Tongue (tissue), 2 donors: ENCODE measurements around the gene GALNTL6. TPM values are rescaled to one million over a fixed set of nuclear protein-coding genes. Genes with fewer than 3 reads are reported as not detected.

Source experiments
- DNase-seq: peaks from one replicate; pipeline ENCODE4 v3.0.0-alpha.2; 2015
- total RNA-seq: library from RNA; depleted of rRNA; stranded (reverse); fragments of >200 nt; gene quantifications from one replicate; pipeline ENCODE4 v1.2.3, GENCODE V29; 2014

The GALNTL6 gene
- total RNA-seq, 1 donor from 2014 or later = 0.62 TPM

- no peak for DNase-seq
Measured at GRCh38 chr4:172009446-172010230, 196.4 kb downstream of the GALNTL6 start.

DNA sequence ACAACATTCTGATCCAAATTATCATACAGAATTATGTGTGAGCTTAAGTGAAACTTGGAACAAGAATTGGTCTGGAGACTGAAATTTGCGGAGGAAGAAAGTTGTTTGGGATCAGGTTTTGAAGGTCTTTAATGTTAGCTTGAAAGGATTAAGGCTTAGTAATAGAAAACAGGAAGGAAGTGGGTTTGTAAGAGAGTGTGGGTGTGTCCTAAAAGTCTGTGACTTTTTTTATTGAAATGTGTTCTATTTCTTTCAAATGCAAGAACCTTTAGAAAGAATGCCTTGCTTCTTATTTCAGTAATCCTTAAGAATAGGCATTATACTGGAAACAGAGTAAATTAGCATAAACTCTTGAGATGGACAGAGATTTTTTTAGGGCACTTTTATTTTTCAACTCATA lies 198.0 kb downstream of the GALNTL6 start:
- DNase-seq = no peak

- no peak for DNase-seq
Measured at GRCh38 chr4:172018358-172018757, 205.2 kb downstream of the GALNTL6 start.

DNA sequence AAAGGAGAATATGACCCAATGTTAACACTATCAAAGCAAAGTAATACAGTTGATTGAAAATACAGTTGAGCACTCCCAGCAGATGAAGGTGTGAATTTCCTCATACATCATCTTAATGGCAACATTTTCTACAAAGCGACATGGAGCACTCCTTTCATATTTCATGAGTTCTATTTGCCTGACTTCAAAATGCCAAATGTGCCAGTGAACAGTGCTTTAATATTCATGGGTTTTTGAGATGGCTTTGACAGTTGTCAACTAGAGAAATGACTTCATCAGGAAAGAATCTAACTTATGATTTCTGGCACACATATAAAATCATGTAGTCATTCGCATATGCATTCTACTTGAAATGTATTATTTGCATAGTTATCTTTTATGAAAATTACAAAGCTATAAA lies 222.4 kb downstream of the GALNTL6 start:
- DNase-seq = no peak

DNA sequence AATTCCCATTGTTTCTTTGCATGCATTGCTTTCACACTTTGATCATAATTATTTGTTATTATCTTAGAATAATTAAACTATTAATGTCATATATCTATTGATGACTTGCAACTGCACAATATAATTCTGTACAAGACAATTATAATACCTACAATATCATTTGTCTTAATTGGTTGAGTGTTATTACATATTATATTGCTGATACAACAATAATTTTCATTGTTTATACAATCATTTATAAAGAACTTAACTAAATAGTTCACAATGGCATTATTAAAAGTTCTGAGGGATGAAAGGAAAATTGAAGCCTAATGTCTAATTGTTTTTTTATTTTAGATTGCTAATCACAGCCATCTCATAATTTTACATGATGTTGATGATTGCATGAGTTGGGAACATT lies 227.6 kb downstream of the GALNTL6 start:
- DNase-seq = no peak

- DNase-seq = peak; percentile 9
Measured at GRCh38 chr4:172042714-172043114, 229.5 kb downstream of the GALNTL6 start.

- DNase-seq = no peak
Measured at GRCh38 chr4:172045981-172046380, 232.8 kb downstream of the GALNTL6 start.

- no peak for DNase-seq
Measured at GRCh38 chr4:172048666-172049065, 235.5 kb downstream of the GALNTL6 start.

- DNase-seq = no peak
Measured at GRCh38 chr4:172050911-172051310, 237.7 kb downstream of the GALNTL6 start.

- DNase-seq = no peak
Measured at GRCh38 chr4:172055046-172055445, 241.8 kb downstream of the GALNTL6 start.

DNA sequence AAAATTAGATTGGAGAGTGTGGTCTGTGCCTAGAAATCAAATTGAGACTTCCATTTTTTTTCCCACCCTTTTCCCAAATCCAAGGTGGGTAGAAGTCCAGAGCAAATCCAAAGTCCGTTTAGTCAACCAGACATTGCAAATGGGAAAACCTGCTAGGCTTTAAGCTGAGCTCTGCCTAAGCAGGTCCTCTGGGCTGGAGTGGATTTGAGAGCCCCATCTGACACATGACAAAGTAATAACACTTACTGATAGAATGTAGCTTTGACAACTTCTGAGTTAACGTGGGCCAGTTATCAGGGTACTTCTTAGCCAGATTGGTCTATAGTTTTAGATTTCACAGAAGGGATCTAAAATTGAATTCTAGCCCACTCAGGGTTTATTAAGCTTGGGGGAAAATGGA lies 242.3 kb downstream of the GALNTL6 start:
- DNase-seq = no peak

DNA sequence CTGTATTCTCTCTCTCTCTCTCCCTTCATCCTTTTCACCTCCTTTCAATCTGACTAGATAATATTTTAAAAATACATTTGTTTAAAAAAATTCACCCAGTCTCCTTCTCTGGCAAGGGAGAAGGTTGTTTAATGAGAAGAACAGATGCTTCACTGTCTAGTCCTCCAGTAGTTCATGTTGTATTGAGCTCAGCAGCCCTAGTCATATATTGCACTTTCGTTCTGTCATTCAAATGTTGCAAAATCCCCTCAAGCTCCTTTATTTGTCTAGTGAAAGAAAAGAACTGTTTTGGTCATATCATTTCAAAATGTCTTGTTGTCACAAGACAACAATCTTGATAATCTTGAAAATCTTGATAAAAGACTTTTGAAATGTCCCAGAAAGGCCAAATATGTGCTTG lies 248.0 kb downstream of the GALNTL6 start:
- DNase-seq = no peak

- no peak for DNase-seq
Measured at GRCh38 chr4:172068506-172068905, 255.3 kb downstream of the GALNTL6 start.

- no peak for DNase-seq
Measured at GRCh38 chr4:172073590-172073989, 260.4 kb downstream of the GALNTL6 start.

- DNase-seq = no peak
Measured at GRCh38 chr4:172083272-172083671, 270.1 kb downstream of the GALNTL6 start.

GRCh38 chr4:172088556-172088955 lies 275.4 kb downstream of the GALNTL6 start:
- DNase-seq = no peak

- no peak for DNase-seq
Measured at GRCh38 chr4:172095161-172095560, 282.0 kb downstream of the GALNTL6 start.

DNA sequence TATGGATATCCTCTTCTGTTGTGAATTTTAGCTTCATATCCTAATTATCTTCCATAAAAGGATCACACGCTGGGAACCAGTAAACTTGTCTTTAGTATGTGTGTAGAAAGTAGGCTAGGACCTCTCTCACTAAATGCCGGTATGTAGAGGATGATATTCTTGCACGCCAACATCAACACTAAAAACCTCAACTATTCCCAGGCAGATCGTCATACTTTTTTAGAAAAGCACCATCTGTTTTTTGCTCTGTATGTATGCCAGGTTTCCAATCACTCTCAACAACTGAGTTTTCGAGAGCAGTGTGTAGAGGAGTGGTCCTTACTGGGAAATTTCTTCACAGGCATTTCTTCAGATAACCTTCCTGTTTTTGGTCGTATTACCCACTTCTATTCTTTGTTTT lies 283.6 kb downstream of the GALNTL6 start:
- DNase-seq = peak; percentile 11

- no peak for DNase-seq
Measured at GRCh38 chr4:172099376-172099775, 286.2 kb downstream of the GALNTL6 start.

- DNase-seq = no peak
Measured at GRCh38 chr4:172103456-172103855, 290.3 kb downstream of the GALNTL6 start.

DNA sequence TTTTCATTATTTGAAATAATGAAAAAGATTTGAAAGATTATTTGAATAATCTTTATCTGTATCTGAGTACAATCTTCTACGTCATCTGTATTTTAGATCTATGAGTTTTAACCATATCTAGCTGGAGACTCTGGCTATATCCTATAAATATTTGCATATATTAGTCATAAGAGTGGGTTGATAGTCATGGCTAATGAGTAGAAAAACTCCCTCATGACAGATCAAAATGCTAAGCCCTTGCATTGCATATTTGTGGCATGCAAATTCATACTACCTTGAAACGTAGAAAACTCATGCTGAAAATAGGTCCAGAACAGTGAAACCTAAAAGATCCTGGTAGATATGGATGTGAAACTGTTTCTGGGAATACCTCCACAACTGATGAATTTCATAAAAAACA lies 291.3 kb downstream of the GALNTL6 start:
- no peak for DNase-seq

DNA sequence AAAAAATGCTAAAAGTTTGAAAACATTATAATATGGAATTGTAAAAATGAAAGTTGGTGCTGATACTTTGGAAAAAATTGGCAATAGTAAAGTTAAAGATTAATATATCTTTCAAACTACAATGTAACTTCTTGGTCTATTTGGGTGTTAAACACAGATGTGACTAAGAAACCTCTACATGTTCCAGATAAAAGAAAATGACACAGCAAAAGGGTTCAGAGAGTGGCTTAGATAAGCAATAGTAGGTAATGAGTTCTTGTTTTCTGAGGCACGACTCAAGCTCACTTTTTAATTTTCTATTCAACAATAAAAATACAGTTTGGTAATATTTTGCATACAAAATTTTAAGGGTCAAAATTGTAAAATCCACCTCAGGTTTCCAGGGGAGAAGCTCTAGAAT lies 292.7 kb downstream of the GALNTL6 start:
- DNase-seq = no peak

DNA sequence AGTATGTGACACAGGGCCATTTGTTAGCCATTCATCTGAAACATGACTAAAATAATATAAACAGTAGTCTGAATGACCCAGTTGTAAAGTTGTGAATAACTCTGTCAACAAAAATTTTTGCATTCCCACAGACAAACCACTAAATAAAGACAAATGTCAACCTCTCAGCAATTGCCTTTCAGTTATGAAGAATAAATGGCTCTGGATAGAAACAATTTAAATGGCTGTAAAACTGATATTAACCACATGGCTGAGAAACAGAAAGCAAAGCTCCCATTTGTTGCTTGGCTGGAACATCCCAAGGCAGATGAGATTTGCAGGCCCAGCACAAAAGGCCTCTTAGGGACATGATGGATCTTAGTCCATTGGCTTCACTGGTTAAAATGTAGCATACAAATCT lies 296.3 kb downstream of the GALNTL6 start:
- peak; percentile 8 for DNase-seq

- DNase-seq = no peak
Measured at GRCh38 chr4:172124656-172125308, 311.6 kb downstream of the GALNTL6 start.
